Measurements from ENCODE around the gene GSTM4.
A peak's percentile ranks its signal among the peaks of the same experiment; 100 is the strongest.
"Not testable (repeated sequence)": the region's sequence is repeated elsewhere in the genome, so short reads cannot be mapped to it uniquely, and the experiment has no call there.

The GSTM4 gene

DNA sequence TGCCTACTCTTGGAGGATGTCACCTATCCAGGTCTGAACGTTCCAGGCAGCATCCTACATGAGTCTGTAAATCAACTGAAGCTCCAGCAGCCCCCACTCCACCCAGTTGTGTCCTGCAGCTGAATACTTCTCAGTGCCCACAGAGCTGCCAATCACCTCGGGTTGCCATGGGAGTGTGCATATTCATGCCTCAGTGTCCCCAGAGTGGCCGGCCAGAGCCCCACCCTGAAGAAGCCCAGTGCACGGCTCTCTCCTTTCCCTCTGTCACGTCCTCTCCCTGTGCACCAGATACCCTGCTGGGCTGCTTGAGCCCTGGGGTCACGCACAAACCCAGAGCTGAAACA, 16.1 kb upstream of the GSTM4 start:
- DNase-seq = no peak

GRCh38 chr1:109640285-109640865, 15.5 kb upstream of the GSTM4 start:
- DNase-seq = peak; percentile 100

DNA sequence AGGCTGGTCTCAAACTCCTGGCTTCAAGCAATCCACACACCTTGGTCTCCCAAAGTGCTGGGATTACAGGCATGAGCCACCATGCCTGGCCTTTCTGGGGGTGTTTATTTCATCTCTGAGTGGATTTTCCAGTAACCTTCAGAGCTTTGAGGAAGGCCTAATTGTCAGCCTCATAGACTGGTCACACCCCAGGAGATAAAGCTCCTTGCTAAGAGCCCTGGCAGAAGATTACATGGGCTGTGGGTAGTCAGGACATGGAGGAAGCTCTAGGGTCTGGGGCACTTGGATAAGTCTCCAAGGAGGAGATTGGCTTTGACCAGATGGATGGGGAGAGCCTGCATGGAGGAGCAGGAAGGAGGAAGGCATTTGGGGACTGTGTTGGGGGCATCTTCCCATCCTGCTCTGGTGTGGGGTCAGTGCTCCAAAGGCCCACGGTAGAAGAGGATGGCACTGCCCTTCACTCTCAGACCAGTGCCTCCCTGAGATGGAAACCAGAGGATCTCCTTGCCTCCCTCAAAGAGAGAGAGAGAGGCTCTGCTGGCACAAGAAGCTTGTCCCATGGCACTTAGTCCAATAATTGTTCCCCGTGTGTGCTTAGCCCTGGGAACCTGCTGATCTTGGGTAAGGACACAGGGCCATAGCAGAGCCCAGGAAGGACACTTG, 14.7 kb upstream of the GSTM4 start:
- DNase-seq = no peak

DNA sequence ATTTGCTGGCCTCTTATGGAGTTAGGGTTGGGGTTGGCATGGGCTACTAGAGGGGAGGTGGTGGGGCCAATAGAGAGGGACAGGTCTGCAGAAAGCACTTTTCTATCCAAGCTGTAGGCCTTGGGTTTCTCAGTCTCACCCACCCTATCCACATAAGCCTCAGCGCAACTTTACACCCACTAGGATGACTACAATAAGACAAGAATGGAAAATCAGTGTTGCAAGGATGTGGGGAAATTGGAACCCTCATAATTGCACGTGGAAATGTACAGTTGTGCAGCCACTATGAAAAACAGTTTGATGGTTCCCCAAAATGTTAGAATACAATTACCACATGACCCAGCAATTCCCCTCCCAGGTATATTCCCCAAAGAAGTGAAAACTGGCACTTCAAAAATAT, 14.0 kb upstream of the GSTM4 start:
- DNase-seq = no peak

GRCh38 chr1:109642626-109643025, 13.3 kb upstream of the GSTM4 start:
- no peak for DNase-seq

DNA sequence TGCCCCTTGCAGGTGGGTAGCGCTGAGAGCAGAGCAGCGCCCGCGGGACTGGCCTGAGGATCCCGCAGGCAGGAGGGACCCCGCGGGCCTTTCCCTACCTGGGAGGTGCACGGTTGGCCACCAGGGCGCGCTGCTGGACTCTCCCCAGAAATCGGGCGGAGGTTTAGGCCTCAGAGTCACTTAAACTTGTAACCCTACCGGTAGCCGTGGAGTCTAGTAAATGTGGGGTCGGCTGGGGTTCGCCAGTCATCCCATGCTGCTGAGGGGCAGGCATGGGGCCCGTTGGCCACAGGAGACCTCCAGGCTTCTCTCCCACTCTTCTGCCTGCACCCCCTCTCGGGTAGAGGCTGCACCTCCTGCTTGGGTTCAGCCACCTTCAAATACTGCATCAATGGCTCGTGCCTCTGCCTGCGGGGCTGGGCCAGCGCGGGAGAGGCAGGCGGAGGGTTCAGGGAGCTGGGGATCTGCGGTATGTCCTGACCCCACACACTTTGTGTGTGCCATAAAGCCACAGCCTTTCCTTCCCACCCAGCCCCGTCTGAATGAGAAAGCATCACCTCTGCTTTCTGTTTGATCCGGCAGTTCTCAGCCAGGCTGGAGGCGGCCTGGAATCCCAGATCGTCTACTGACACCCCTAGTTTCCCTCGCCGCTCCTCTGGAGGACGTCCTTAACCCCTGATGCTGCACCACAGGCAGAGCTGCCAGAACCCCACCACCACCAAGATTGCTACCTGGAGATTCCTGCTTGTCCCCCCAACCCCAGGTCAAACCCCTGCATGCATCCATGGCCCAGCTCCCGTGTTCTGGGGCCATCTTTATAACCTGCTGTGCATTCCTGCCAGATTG, 12.3 kb upstream of the GSTM4 start:
- DNase-seq = peak; percentile 96

- no peak for DNase-seq
Measured at GRCh38 chr1:109644670-109645069, 11.2 kb upstream of the GSTM4 start.

DNA sequence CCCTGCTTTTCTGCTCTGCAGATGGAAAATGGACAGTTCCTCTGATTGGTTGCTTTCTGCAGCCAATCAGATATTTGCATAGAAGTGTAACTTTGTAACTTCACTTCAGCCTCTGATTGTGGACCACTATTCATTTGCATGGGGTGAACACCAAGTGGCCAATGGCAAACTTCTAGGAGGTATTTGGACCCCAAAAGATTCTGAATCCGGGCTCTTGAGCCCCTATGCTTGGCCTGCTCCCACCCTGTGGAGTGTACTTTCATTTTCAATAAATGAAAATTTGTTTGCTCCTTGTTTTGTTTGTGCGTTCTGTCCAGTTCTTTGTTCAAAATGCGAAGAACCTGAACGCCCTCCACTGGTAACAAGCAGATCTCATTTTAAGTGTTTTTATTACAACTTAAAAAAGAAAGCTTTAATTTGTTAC, 6.4 kb upstream of the GSTM4 start:
- DNase-seq = no peak

DNA sequence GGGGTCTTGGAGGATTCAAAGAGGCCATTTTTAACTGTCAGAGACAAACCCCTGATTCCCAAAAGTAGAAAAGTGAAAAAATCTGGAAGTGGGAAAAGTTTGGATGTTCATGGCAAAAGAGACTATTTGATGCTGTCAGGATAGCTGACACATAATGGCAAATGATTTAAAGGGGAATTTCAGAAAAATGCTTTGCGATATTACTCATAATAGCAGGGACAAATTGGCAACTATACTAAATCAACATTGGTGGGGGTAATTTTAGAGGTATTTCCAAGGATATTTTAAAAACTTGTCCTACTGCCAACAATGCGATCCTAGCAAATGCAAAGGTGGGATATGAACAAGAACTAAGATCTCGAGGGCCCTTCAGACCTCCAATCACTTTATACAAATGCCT, 5.3 kb upstream of the GSTM4 start:
- DNase-seq = no peak

- no peak for DNase-seq
Measured at GRCh38 chr1:109652402-109652801, 3.5 kb upstream of the GSTM4 start.

DNA sequence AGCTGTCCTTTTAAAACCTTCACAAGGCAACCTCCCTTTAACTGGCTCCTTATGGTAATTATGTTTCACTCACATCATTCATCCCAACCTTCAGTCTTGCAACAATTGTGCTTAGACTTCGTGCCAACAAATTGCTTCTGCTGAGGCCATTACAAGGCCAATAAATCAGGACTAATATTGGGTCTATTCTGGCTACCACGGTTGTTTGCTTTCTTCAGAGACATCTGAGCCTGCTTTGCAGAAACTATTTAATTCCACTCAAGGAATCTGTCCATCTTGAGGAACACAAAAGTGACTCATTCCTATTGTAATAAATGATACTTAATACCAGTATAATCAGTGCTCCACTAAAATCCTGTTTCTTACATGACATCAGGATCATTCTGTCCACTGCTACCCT, 2.6 kb upstream of the GSTM4 start:
- no peak for DNase-seq

DNA sequence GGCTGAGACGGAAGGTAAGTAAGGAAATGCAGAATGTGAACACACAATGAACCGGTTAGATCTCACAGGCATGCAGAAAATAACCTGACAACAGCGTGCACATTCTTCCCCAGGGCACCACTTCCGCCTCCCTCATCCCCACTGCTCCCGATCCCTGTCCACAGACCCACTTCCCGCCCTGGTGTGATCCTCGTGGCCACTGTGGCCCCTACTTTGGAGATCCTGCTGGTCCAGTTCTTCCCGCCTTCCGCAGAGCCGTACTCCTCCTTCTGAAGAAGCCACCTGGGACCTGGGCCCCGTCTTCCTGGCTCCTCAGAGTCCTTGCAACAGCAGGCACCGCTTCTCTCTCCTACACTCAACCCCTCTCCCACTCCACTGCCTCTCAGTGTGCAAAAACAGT, 1.4 kb upstream of the GSTM4 start:
- no peak for DNase-seq

- DNase-seq = no peak
Measured at GRCh38 chr1:109657395-109657794, 1.5 kb downstream of the GSTM4 start.

DNA sequence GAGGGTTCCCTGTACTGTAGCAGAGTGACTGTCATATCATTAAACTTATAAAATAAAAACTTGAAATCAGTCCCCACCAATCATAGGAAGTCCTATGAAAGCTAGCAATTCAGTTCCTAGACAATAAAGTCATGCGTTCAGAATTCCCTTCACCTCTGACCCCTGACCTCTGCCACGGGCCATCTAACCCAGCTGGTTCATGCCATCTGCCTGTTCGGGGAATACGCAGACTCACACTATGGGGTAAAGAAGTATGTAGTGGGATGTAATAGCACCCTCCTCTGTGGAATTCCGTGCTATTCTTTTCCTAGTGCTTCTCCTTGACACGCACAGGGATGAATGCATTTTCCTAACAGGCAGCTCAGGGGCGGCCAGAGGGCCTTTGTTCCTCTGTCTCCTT, 2.1 kb downstream of the GSTM4 start:
- DNase-seq = no peak

- no peak for DNase-seq
Measured at GRCh38 chr1:109658533-109659042, 2.7 kb downstream of the GSTM4 start.

DNA sequence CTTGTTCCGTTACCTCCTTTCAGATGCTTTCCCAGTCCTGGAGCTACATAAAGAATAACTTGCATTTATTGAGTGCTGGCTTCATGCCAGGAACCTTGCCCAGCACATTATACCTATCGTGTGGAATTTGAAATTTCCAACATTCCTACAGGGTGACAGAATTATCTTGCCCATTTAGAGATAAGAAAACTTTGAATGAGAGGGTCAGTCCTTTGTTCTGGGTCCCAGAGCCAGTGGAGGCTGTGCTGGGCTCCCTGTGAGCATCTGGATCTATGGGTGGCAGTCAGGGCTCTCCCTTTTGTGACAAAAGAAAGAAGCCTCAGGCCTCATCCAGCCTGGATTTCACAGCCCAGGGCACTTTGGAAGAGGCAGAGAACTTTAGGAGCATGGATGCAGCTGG, 3.2 kb downstream of the GSTM4 start:
- no peak for DNase-seq

DNA sequence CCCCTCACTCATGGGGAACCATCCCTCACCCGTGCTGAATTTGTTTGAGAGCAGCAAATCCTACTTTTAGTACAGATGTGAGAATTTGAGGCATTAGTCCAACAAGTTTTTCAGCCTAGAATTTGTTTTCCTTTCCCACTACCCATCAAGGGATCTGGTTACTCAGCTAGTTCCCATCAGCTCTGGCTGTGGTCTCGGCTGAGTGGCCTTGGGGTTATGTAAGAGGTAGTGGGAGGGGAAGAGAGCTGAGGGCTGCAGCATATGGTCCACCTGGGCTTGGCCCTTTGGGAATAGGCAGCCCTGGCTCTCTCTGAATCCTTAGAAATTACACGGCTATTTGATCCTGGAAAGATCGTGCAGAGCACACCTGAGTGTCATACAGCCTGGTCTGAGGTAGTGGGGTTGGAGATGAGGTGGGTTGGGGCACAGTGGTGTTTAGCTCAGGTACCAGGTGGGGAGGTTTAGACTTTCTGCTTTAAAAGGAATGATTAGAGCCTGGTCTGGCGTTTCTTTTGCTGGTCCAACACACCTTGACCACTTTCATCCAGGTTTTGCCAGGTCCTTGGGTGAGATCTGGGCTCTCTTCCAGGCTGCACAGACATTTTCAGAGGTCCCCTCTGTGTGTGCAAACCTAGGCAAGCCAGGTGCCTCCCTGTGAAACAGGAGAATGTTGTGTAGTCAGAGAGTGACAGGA, 4.2 kb downstream of the GSTM4 start:
- DNase-seq = no peak

DNA sequence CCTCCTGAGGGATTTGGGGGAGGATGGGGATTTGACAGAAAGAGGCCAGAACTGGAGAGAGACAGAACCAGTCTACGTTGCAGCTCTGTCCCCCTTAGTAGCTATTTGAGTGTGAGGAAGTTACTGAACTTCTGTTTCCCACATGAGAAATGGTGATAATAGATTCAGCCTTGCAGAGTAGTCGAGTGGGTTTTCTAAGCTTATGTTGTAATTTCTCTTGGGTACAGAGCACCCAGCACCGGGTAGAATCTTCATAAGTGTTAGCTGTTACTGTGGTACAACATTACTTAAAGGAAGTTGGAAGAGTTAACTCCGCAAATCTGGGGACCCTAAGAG, 4.8 kb downstream of the GSTM4 start:
- not testable (repeated sequence) for DNase-seq

DNA sequence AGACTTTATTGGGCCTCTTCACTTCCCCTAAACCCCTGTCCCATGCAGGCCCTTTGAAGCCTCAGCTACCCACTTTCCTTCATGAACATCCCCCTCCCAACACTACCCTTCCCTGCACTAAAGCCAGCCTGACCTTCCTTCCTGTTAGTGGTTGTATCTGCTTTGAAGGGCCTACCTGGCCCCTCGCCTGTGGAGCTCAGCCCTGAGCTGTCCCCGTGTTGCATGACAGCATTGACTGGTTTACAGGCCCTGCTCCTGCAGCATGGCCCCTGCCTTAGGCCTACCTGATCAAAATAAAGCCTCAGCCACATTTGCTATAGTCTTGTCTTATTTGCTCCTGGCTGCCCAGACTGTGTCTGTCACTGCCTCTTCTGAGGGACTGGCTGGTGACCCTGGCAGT, 5.5 kb downstream of the GSTM4 start:
- DNase-seq = no peak

DNA sequence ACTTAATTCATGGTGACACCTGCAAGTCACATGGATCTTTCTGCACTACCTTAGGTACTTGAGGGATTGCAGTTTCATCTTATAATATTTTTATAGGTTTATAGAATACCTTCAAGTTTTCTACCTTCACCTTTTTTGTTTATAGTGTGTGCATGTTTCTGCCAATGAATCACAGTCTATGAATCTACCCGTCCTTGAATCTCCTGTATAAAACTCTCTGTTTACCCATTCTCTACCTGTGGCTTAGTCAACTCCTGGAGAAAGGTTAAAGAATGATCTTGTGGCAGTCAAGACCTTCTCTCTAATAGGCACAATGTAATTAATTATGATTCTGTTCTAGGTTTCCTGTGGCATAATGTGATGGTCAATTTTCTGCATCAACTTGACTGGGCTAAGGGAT, 8.8 kb downstream of the GSTM4 start:
- DNase-seq = no peak

DNA sequence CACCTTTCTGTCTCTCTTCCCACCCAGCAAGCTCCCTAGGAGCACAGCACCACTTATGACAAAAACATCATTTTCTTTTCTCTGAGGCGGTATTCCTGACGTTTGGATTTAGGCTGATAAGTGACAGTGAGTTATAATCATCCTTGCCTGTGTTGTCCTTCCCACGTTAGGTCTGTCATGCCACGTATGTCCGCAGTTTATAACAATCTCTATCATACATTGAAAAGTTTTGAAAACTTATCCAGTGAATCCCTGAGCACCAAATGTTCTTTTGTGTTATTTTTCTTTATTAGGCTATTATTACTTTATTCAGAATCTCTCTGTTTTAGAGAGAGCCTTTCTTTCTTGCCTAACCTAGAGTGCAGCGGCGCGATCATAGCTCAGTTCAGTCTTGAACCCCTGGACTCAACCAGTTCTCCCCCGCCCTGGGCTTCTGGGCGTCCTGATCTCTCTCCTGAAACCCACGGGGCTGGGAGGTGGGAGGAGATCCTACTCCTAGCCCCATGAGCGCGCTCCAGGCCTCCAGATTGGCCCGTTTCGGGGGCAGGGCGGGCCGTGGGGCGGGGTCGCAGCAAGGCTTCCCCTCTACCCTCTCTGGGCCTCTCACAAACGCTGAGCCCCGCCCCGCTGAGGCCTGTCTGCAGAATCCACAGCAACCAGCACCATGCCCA, 11.7 kb downstream of the GSTM4 start, which contains the start of gene GSTM2:
GSTM2 (plus strand) TSS at position 606 of the 671 bp plus-strand sequence; CDS start at position 665, 59 bp downstream.
- DNase-seq = peak; percentile 87

- no peak for DNase-seq
Measured at GRCh38 chr1:109668123-109668775, 12.3 kb downstream of the GSTM4 start.

Measured in activated CD8-positive, alpha-beta memory T cell treated with anti-CD3 and anti-CD28 coated beads, Interleukin-2, amount 50 U/mL, for 48 hours (primary cell).